DOHH2 (cell line): ENCODE measurements around the gene GKN1.

Experiments
- H3F3A ChIP-seq: fragments of 200-600 bp; sonication (generic), shearing (Covaris generic); 2 replicates; pipeline ENCODE4 v1.6.0; 2016; ENCODE audit warnings: antibody characterized with exemption, mild to moderate bottlenecking; ENCODE audit not compliant: control insufficient read depth, insufficient read depth
- H3K27ac ChIP-seq: fragments of 200-600 bp; sonication (generic); 2 replicates; pipeline ENCODE4 v1.5.1; 2014; ENCODE audit warnings: low read depth, mild to moderate bottlenecking, low read length, moderate library complexity
- H3K27me3 ChIP-seq: fragments of 200-600 bp; sonication (generic); 2 replicates; pipeline ENCODE4 v1.6.1; 2014; ENCODE audit warnings: mild to moderate bottlenecking, low read length, mixed read lengths; ENCODE audit not compliant: control insufficient read depth
- H3K36me3 ChIP-seq: fragments of 200-600 bp; sonication (generic); 2 replicates; pipeline ENCODE4 v1.6.1; 2014; ENCODE audit warnings: mild to moderate bottlenecking, low read length, moderate library complexity, mixed read lengths; ENCODE audit not compliant: control insufficient read depth
- H3K4me1 ChIP-seq: fragments of 200-600 bp; sonication (generic); 2 replicates; pipeline ENCODE4 v1.6.1; 2014; ENCODE audit warnings: mild to moderate bottlenecking, low read length, mixed read lengths; ENCODE audit not compliant: control insufficient read depth
- H3K4me2 ChIP-seq: fragments of 200-600 bp; sonication (generic); 2 replicates; pipeline ENCODE4 v1.6.0; 2014; ENCODE audit warnings: mild to moderate bottlenecking, low read length, moderate library complexity
- H3K4me3 ChIP-seq: fragments of 200-600 bp; sonication (generic); 2 replicates; pipeline ENCODE4 v1.5.1; 2014; ENCODE audit warnings: mild to moderate bottlenecking, low read length, mixed read lengths
- H3K79me2 ChIP-seq: fragments of 200-600 bp; sonication (generic); 2 replicates; pipeline ENCODE4 v1.6.1; 2014; ENCODE audit warnings: mild to moderate bottlenecking, low read length, mixed read lengths; ENCODE audit not compliant: control insufficient read depth
- H3K9me2 ChIP-seq: fragments of 200-600 bp; sonication (generic); replicated peaks from 2 replicates; pipeline ENCODE4 v1.6.1; 2014; ENCODE audit warnings: mild to moderate bottlenecking, low read length, mixed read lengths; ENCODE audit not compliant: control insufficient read depth
- H3K9me3 ChIP-seq: fragments of 200-600 bp; sonication (generic); 2 replicates; pipeline ENCODE4 v1.6.1; 2014; ENCODE audit warnings: antibody characterized with exemption, low read length, mixed read lengths; ENCODE audit not compliant: control insufficient read depth, insufficient read depth
- H4K20me1 ChIP-seq: fragments of 200-600 bp; sonication (generic); 2 replicates; pipeline ENCODE4 v1.6.0; 2014; ENCODE audit warnings: low read depth, mild to moderate bottlenecking, antibody characterized with exemption, low read length, moderate library complexity; ENCODE audit not compliant: control insufficient read depth, insufficient read depth
- EZH2phosphoT487 ChIP-seq: fragments of 200-600 bp; sonication (generic); IDR thresholded peaks from 2 replicates; pipeline ENCODE4 v1.6.1; 2017; ENCODE audit warnings: borderline replicate concordance, mild to moderate bottlenecking, antibody characterized with exemption, low read length, moderate library complexity, mixed read lengths
- TF ChIP-seq, protein P1 (sequence below): fragments of 200-600 bp; sonication (generic); IDR thresholded peaks from one replicate; pipeline ENCODE4 v1.5.1; 2014; ENCODE audit warnings: antibody characterized with exemption, mild to moderate bottlenecking, low read depth, low read length; ENCODE audit not compliant: poor library complexity, severe bottlenecking

Gene GKN1

DNA sequence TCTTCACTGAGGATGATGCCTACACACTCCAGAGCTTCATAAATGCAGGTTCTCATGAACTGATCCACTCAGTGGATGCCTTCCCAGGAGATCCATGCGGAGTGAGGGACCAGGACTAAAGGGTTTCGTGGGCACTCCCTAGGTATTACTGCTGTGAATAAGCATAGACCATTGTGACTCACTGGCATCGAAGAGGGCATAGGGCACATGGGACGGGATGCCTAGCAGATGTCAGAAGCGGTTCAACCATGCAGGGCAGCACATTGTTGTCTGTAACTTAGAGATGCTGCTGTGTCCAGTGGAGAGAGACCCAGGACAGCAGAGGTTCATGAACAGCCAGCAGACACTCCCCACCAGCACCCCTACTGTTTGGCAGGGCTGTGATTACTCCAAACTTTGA, 39.0 kb upstream of the GKN1 start:
- no peak for TF ChIP-seq EZH2phosphoT487
- TF ChIP-seq, protein P1, sequence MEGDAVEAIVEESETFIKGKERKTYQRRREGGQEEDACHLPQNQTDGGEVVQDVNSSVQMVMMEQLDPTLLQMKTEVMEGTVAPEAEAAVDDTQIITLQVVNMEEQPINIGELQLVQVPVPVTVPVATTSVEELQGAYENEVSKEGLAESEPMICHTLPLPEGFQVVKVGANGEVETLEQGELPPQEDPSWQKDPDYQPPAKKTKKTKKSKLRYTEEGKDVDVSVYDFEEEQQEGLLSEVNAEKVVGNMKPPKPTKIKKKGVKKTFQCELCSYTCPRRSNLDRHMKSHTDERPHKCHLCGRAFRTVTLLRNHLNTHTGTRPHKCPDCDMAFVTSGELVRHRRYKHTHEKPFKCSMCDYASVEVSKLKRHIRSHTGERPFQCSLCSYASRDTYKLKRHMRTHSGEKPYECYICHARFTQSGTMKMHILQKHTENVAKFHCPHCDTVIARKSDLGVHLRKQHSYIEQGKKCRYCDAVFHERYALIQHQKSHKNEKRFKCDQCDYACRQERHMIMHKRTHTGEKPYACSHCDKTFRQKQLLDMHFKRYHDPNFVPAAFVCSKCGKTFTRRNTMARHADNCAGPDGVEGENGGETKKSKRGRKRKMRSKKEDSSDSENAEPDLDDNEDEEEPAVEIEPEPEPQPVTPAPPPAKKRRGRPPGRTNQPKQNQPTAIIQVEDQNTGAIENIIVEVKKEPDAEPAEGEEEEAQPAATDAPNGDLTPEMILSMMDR, result no peak
- no peaks in the 10 kb centered on the region for H3K79me2 ChIP-seq
- no peaks in the 10 kb centered on the region for H4K20me1 ChIP-seq

DNA sequence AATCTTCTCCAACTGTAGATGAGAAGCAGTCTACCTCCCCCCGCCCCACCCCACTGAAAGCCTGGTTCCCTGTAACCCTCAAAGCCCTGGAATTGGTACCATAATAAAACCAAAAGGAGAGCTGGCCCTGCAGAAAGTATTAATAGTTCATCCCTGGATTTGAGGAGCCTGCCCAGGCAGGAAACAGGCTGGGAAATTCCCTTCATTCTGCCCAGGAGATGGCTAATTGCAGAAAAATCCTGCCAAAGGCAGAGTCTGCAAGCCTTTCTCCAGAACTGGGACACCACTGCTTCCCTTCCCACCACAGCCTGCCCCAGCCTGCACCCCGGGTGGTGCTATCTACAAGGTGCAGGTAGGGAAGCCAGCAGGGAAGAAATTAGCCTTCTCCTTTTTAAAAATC, 38.0 kb upstream of the GKN1 start:
- no peaks in the 10 kb centered on the region for H4K20me1 ChIP-seq

More for the DNA sequence above, 39.0 kb upstream of the GKN1 start:
- H3K4me2 ChIP-seq, result no peak overlapping the region
- no peak overlapping the region for H3K4me3 ChIP-seq
- H3K27me3 ChIP-seq, result peaks cover 4% of the 10 kb centered on the region
- H3F3A ChIP-seq, result no peaks in the 10 kb centered on the region
- no peaks in the 10 kb centered on the region for H3K4me1 ChIP-seq
- H3K27ac ChIP-seq, result no peak overlapping the region
- no peaks in the 10 kb centered on the region for H3K36me3 ChIP-seq
- H3K9me3 ChIP-seq, result no peaks in the 10 kb centered on the region; the same call in 1 of the 2 replicates
- no peaks in the 10 kb centered on the region for H3K9me2 ChIP-seq

DNA sequence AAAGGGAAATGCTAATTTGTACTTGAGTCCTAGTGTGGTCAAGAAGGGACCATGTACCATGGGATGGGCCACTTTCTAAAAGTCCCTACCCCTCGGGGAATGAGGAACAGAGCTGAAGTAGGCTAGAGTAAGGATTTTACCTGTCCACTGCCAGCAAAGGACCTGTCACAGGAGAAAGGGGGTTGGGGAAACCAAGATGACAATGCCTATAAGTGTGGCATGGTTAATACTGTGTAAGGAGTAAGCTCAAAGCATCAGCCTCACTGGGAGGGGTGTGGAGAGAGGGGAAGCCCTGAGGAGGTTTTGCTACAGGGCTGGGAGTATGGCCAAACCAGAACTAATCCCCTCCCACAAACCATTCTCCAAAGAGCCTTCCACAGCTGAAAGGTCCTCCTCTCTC, 37.5 kb upstream of the GKN1 start:
- H3K9me2 ChIP-seq, result no peaks in the 10 kb centered on the region
- no peak overlapping the region for H3K4me2 ChIP-seq
- no peaks in the 10 kb centered on the region for H4K20me1 ChIP-seq
- H3K9me3 ChIP-seq, result no peaks in the 10 kb centered on the region; the same call in 1 of the 2 replicates
- TF ChIP-seq, protein P1, result no peak
- no peak for TF ChIP-seq EZH2phosphoT487
- H3K4me1 ChIP-seq, result no peaks in the 10 kb centered on the region
- H3K4me3 ChIP-seq, result no peak overlapping the region
- H3F3A ChIP-seq, result no peaks in the 10 kb centered on the region
- peaks cover 4% of the 10 kb centered on the region for H3K27me3 ChIP-seq
- no peak overlapping the region for H3K27ac ChIP-seq
- no peaks in the 10 kb centered on the region for H3K79me2 ChIP-seq
- no peaks in the 10 kb centered on the region for H3K36me3 ChIP-seq

More for the DNA sequence above, 38.0 kb upstream of the GKN1 start:
- Histone ChIP-seq H3K36me3 (no peaks in the 10 kb centered on the region), H3K79me2 (no peaks in the 10 kb centered on the region), H3F3A (no peaks in the 10 kb centered on the region), H3K9me3 (no peaks in the 10 kb centered on the region; the same call in 1 of the 2 replicates), H3K27ac (no peak overlapping the region), H3K4me2 (no peak overlapping the region), H3K9me2 (no peaks in the 10 kb centered on the region), H3K27me3 (peaks cover 4% of the 10 kb centered on the region), H3K4me3 (no peak overlapping the region), H3K4me1 (no peaks in the 10 kb centered on the region)
- TF ChIP-seq, protein P1, result no peak
- no peak for TF ChIP-seq EZH2phosphoT487
